RCC 7860 (cell line): ENCODE data around the gene CLDN20.
"Not testable (repeated sequence)": the region's sequence is repeated elsewhere in the genome, so short reads cannot be mapped to it uniquely, and the experiment has no call there.

Source experiments
- DNase-seq: peaks from one replicate; pipeline ENCODE4 v3.0.0-alpha.2; 2015; ENCODE audit warnings: low spot score
- FAIRE-seq: peaks from 2 replicates; lab custom pipeline; 2012; peaks lifted over from hg19 to GRCh38; lab: Jason Lieb, UNC

CLDN20 gene

GRCh38 chr6:155309150-155309549 lies 45.3 kb downstream of the CLDN20 start:
- DNase-seq = no peak
- FAIRE-seq = no peak

- DNase-seq = no peak
- no peak for FAIRE-seq
These were observed 46.8 kb downstream of the CLDN20 start for GRCh38 chr6:155310596-155310995.

GRCh38 chr6:155311086-155311485 lies 47.3 kb downstream of the CLDN20 start:
- DNase-seq (no peak), FAIRE-seq (no peak)

- FAIRE-seq = no peak
These were observed 47.8 kb downstream of the CLDN20 start for GRCh38 chr6:155311583-155311982.

GRCh38 chr6:155312950-155313349 lies 49.1 kb downstream of the CLDN20 start:
- not testable (repeated sequence) for DNase-seq, FAIRE-seq

More at GRCh38 chr6:155311583-155311982, 47.8 kb downstream of the CLDN20 start:
- DNase-seq = no peak

GRCh38 chr6:155313602-155314091 lies 49.8 kb downstream of the CLDN20 start:
- FAIRE-seq = no peak
- no peak for DNase-seq

GRCh38 chr6:155314092-155314772 lies 50.4 kb downstream of the CLDN20 start, which contains the start of gene TFB1M:
TSS of gene TFB1M (minus strand) at chr6:155314484. CDS start at chr6:155314428, 56 bp downstream.
- DNase-seq = peak; percentile 94
- peak; percentile 94 for FAIRE-seq

GRCh38 chr6:155314773-155315515 lies 51.1 kb downstream of the CLDN20 start:
- DNase-seq = peak; percentile 68
- FAIRE-seq = no peak

- no peak for FAIRE-seq
- no peak for DNase-seq
These were observed 51.7 kb downstream of the CLDN20 start for GRCh38 chr6:155315516-155315871.

GRCh38 chr6:155316419-155316818 lies 52.6 kb downstream of the CLDN20 start:
- no peak for FAIRE-seq

GRCh38 chr6:155317186-155317585 lies 53.4 kb downstream of the CLDN20 start:
- no peak for FAIRE-seq
- DNase-seq = no peak

More at GRCh38 chr6:155316419-155316818, 52.6 kb downstream of the CLDN20 start:
- no peak for DNase-seq

GRCh38 chr6:155319902-155320301 lies 56.1 kb downstream of the CLDN20 start:
- FAIRE-seq (no peak), DNase-seq (no peak)

- no peak for FAIRE-seq
- DNase-seq = no peak
These were observed 60.4 kb downstream of the CLDN20 start for GRCh38 chr6:155324172-155324571.

- DNase-seq (no peak), FAIRE-seq (no peak)
These were observed 61.2 kb downstream of the CLDN20 start for GRCh38 chr6:155324993-155325392.

GRCh38 chr6:155325700-155326516 lies 62.1 kb downstream of the CLDN20 start:
- FAIRE-seq = no peak
- no peak for DNase-seq
